ENCODE data around the gene COL15A1. TPM values are rescaled to one million over a fixed set of nuclear protein-coding genes. Genes with fewer than 3 reads are reported as not detected.

Gene COL15A1
- total RNA-seq, 1 donor from 2014 or later = 0.06 TPM

DNA sequence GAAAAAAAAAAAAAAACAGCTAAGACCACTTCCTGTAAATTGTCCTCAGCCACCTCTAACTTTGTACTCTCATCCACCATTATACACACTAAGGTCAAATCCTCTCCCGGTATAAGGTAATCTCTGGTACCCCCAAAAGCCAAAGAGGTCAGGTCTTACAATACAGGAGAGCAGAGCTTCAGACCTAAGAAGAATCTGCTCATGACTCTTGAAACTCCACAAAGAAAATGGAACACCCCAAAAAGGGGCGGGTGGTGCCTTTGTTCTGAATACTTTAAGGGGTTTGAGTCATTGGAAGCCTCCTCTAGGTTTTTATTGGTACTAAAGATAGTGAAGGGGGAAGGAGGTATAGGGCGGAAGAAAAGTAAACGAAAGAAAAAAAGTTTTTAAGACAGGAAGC, 69.8 kb downstream of the COL15A1 start:
- TF ChIP-seq, protein P1, sequence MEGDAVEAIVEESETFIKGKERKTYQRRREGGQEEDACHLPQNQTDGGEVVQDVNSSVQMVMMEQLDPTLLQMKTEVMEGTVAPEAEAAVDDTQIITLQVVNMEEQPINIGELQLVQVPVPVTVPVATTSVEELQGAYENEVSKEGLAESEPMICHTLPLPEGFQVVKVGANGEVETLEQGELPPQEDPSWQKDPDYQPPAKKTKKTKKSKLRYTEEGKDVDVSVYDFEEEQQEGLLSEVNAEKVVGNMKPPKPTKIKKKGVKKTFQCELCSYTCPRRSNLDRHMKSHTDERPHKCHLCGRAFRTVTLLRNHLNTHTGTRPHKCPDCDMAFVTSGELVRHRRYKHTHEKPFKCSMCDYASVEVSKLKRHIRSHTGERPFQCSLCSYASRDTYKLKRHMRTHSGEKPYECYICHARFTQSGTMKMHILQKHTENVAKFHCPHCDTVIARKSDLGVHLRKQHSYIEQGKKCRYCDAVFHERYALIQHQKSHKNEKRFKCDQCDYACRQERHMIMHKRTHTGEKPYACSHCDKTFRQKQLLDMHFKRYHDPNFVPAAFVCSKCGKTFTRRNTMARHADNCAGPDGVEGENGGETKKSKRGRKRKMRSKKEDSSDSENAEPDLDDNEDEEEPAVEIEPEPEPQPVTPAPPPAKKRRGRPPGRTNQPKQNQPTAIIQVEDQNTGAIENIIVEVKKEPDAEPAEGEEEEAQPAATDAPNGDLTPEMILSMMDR (conservative IDR thresholded peaks at IDR 0.05; ENCODE audit: low read depth, low read length) = no peak
- DNase-seq (ENCODE audit: low read depth) = no peak
- no peak overlapping the region for H3K4me3 ChIP-seq (ENCODE audit: low read depth, low read length)

DNA sequence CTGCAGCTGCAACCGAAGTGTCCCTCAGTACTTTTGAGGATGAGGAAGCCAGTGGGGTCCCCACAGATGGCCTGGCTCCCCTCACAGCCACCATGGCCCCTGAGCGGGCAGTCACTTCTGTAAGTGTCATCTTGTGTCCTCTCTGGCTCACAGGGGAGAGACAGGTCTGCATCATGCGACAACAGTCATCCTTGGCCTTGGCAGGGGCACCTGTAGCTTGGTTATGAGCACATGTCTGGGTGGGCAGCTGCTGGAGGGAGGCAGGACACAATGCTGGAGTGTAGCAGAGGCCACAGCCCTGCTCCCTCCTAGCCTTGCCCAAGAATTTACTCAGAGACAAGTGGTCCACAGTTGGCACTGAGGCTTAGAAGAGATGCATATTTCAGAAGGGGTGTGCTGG, 71.7 kb downstream of the COL15A1 start:
- TF ChIP-seq, protein P1 (conservative IDR thresholded peaks at IDR 0.05; ENCODE audit: low read depth, low read length) = no peak
- DNase-seq (ENCODE audit: low read depth) = no peak
- no peak overlapping the region for H3K4me3 ChIP-seq (ENCODE audit: low read depth, low read length)

DNA sequence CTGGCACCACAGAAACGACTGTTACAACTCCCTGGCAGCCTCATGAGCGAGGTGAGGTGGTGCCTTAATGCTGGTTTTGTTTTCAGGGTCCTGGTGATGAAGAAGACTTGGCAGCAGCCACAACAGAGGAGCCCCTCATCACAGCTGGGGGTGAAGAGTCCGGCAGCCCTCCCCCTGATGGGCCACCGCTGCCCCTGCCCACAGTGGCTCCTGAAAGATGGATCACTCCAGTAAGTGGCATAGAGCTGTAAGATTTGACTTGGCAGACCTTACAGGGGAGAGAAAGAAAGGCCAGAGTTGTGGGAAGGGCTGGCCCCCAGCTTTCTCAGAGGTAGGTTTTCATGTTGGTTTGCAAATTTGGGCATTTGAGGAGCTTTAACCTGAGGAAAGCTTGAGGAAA, 72.2 kb downstream of the COL15A1 start:
- no peak overlapping the region for H3K4me3 ChIP-seq (ENCODE audit: low read depth, low read length)
- TF ChIP-seq, protein P1 (conservative IDR thresholded peaks at IDR 0.05; ENCODE audit: low read depth, low read length) = no peak
- DNase-seq (ENCODE audit: low read depth) = no peak

DNA sequence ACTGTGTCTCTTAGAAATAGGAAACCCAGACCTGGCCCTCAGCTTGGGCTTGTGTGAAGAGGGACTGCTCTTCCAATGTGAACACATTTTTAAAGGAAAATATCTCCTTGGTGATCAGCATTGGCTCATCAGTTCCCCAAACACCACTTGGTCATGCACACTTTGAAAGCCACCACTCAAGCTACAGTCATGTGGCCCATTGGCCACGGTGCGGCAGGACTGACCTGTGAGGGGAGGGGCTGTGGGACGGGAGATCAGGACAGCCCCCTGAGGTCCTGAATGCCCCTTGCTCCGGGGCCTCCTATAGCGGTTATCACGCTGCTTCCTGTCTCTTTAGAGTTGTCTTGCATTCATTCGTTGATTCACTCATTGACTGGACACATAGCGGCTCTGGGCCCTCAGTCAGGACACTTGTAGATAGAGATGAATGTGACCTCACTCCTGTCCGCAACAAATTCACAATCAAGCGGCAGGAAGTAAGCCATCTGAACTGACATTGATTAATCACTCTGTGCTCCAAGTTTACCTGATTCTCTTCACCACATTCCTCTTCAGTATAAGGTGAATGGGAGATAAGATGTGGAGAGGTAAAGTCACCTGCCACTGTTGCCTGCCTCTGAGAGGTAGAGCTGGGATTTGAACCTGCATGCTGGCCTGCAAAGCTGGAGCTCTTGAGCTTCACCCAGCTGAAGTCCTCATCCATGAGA, 73.1 kb downstream of the COL15A1 start:
- no peak for DNase-seq (ENCODE audit: low read depth)
- no peak overlapping the region for H3K4me3 ChIP-seq (ENCODE audit: low read depth, low read length)
- TF ChIP-seq, protein P1 (conservative IDR thresholded peaks at IDR 0.05; ENCODE audit: low read depth, low read length) = no peak

DNA sequence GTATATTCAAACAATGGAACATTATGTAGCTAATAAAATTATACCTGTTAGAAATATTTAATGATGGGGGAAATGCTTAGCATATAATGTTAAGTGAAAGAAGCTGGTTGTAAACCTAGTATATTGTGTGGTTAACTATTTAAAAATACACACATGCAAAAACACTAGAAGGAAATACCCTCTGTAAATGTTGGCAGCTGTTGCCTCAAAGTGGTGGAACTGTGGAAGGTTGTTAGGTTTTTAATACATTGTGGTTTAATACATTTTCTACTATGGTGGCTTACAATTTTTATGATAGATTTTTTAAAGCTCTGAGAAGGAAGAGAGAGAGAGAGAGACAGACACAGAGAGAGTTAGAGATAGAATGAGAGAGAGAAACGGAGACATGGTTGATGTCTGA, 74.9 kb downstream of the COL15A1 start:
- DNase-seq (ENCODE audit: low read depth) = no peak
- TF ChIP-seq, protein P1 (conservative IDR thresholded peaks at IDR 0.05; ENCODE audit: low read depth, low read length) = no peak
- no peak overlapping the region for H3K4me3 ChIP-seq (ENCODE audit: low read depth, low read length)

DNA sequence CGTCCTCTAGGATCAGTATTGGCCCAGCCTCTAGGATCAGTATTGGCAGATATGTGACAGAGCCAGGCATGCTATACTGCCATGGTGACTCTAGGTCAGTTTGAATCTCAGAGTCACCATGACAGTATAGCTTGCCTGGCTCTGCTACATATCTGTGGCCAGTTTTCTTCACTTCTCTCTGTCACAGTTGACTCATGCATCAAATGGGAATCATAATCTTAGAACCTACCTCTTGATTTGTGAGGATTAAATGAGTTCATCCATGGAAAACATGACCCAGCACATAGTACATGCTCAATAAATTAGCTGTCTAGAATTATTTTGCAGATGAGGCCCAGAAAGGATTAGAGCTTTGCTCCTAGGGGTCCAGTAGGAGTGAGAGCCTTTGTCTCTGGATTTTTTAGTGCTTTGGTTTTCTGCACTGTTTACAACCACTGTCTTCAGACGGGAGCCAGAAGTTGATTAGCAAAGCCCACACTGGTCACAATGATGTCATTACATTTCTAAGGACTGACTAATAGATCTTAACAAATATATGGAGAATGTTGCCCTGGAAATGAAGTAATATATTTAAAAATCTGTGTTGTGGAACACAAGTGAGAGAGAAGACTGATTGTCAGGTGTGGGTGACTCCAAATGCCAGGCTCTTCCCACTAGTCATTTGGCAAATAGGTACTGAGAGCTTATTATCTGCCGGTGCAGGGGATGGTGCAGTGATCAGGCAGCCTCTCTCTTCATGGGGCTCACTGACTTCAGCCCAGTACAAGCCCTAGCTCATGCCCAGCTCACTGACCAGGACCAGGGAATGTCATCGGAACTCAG, 76.0 kb downstream of the COL15A1 start:
- H3K4me3 ChIP-seq (ENCODE audit: low read depth, low read length) = no peak overlapping the region
- TF ChIP-seq, protein P1 (conservative IDR thresholded peaks at IDR 0.05; ENCODE audit: low read depth, low read length) = no peak
- DNase-seq (ENCODE audit: low read depth) = peak; percentile 96

Data from epithelial cell of proximal tubule (primary cell).